Muscle layer of colon (tissue), 2 donors: ENCODE measurements around the gene COPZ2.
"Not testable (repeated sequence)": the region's sequence is repeated elsewhere in the genome, so short reads cannot be mapped to it uniquely, and the experiment has no call there.

Experiments
- H3K27ac ChIP-seq: one replicate; pipeline ENCODE4 v1.7.0; 2013; ENCODE audit warnings: low read depth, mild to moderate bottlenecking, low read length, moderate library complexity
- H3K27me3 ChIP-seq, 2 donors: one replicate each; pipeline ENCODE4 v1.7.0; 2013; ENCODE audit warnings: low read length in 2 of 2, mild to moderate bottlenecking in 2 of 2; ENCODE audit not compliant: insufficient read depth in 2 of 2, control insufficient read depth in 1 of 2
- H3K36me3 ChIP-seq: one replicate; pipeline ENCODE4 v1.7.0; 2013; ENCODE audit warnings: mild to moderate bottlenecking, low read length; ENCODE audit not compliant: insufficient read depth
- H3K4me1 ChIP-seq: one replicate; pipeline ENCODE4 v1.7.0; 2013; ENCODE audit warnings: mild to moderate bottlenecking, low read length; ENCODE audit not compliant: insufficient read depth
- H3K4me3 ChIP-seq, 2 donors: one replicate each; pipeline ENCODE4 v1.7.0; 2013; ENCODE audit warnings: low read length in 2 of 2, low read depth in 1 of 2, mild to moderate bottlenecking in 1 of 2, moderate library complexity in 1 of 2
- H3K9ac ChIP-seq: one replicate; pipeline ENCODE4 v1.7.0; 2013; ENCODE audit warnings: low read length
- H3K9me3 ChIP-seq: one replicate; pipeline ENCODE4 v1.7.0; 2013; ENCODE audit warnings: mild to moderate bottlenecking, low read length
- donor health status: abdominal sarcoma.
- donor health status: Adenocarcinoma of cecum.

COPZ2 gene

GRCh38 chr17:48046296-48046695 lies 8.7 kb upstream of the COPZ2 start:
- no peak overlapping the region for H3K4me3 ChIP-seq

DNA sequence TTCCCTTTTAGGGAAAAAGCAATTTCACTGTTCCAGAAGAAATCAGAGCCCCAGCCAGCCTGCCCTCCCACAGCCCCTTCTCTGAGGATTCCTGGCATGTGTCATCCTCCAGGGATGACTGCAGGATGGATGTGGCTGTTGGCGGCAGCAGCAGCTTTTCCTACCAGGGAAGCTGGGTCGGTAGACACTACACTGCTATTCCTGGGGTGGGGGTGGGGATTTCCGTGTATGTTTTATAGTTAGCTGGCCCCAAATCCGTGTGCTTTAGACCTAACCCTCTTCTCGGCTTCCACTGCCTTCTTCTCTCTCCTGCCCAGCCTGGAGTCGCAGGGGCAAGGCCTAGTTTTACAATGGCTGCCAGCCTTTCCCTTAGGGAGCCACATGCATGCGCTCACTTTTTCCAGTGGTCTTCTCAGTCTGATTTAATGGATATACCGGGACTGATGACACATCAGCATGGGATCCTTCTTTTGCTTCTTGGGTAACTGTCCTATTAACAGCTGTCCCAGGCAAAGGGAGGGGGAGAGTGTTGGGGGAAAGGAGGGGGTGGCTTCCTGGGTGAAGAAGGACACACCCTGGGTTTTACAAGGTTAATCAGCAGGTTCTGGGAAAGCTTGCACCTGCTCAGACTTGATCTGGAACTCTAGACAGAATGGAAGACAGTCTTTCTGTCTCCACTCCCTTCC lies 7.9 kb upstream of the COPZ2 start:
- Histone ChIP-seq H3K4me3 (no peak overlapping the region), H3K27me3 (no peaks in the 10 kb centered on the region), H3K4me1 (peaks cover 28% of the 10 kb centered on the region), H3K9me3 (no peaks in the 10 kb centered on the region), H3K9ac (no peak overlapping the region), H3K36me3 (no peaks in the 10 kb centered on the region), H3K27ac (no peak overlapping the region)

More at GRCh38 chr17:48046296-48046695, 8.7 kb upstream of the COPZ2 start:
- H3K9me3 ChIP-seq = no peaks in the 10 kb centered on the region
- H3K27me3 ChIP-seq = no peaks in the 10 kb centered on the region
- no peak overlapping the region for H3K27ac ChIP-seq
- H3K9ac ChIP-seq = no peak overlapping the region
- H3K4me1 ChIP-seq = peaks cover 36% of the 10 kb centered on the region
- peaks cover 8% of the 10 kb centered on the region for H3K36me3 ChIP-seq

DNA sequence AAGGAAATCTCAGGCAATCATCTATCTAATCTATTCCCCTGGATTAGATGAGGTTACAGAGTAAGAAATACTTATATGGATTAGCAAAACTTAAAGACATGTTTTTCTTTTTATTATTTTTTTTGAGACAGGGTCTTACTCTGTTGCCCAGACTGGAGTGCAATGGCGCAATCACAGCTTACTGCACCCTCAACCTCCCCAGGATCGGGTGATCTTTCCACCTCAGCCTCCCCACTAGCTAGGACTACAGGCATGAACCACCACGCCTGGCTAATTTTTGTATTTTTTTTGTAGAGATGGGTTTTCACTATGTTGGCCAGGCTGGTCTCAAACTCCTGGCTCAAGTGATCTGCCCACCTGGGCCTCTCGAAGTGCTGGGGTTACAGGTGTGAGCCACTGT lies 7.3 kb upstream of the COPZ2 start:
- Histone ChIP-seq H3K9ac (no peak overlapping the region), H3K36me3 (no peaks in the 10 kb centered on the region), H3K9me3 (no peaks in the 10 kb centered on the region), H3K4me1 (peaks cover 22% of the 10 kb centered on the region), H3K4me3 (no peak overlapping the region), H3K27me3 (no peaks in the 10 kb centered on the region), H3K27ac (no peak overlapping the region)

DNA sequence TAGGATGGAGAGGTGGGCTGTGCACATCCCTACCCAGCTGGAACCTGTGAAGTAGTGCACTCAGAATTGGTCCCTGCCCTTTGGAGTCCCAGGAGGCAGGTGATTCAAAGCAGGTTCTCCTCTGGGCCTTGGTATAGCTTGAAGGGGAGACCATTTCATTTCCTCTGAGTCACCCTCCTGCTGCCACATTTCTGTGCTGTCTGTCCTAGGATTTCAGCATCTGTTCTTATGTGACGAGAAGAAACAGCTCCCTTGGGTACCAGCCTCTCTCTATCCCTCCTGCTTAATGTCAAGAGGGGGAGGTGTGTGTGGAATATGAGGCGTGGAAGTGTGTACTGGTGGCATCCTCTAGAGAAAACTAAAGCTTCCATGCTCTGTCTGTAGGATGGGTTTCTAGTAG lies 5.6 kb upstream of the COPZ2 start:
- H3K36me3 ChIP-seq = no peaks in the 10 kb centered on the region
- H3K4me1 ChIP-seq = peaks cover 15% of the 10 kb centered on the region
- no peaks in the 10 kb centered on the region for H3K9me3 ChIP-seq
- H3K27me3 ChIP-seq = no peaks in the 10 kb centered on the region
- no peak overlapping the region for H3K9ac ChIP-seq
- no peak overlapping the region for H3K27ac ChIP-seq
- H3K4me3 ChIP-seq = no peak overlapping the region

DNA sequence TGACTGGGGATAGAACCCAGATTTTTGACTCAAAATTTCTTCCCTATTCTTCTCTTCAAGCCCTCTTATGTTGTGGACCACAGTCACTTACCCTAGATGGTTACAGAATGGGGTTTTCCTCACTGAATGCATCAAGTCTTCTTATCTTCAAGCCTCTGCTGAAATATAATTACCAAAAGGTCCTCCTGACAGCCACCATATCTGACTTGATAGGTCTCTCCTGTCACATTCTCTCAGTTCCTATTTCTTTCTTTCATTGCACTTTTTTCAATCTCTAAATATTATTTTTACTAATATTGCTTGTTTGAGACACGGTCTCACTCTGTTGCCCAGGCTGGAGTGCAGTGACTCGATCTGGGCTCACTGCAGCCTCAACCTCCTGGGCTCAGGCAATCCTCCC lies 1.1 kb upstream of the COPZ2 start:
- H3K27ac ChIP-seq = no peak overlapping the region
- no peak overlapping the region for H3K4me3 ChIP-seq
- peaks cover 14% of the 10 kb centered on the region for H3K4me1 ChIP-seq
- H3K36me3 ChIP-seq = peaks cover under 1% of the 10 kb centered on the region
- H3K9me3 ChIP-seq = no peaks in the 10 kb centered on the region
- no peaks in the 10 kb centered on the region for H3K27me3 ChIP-seq
- H3K9ac ChIP-seq = peak overlapping the region; percentile 39

DNA sequence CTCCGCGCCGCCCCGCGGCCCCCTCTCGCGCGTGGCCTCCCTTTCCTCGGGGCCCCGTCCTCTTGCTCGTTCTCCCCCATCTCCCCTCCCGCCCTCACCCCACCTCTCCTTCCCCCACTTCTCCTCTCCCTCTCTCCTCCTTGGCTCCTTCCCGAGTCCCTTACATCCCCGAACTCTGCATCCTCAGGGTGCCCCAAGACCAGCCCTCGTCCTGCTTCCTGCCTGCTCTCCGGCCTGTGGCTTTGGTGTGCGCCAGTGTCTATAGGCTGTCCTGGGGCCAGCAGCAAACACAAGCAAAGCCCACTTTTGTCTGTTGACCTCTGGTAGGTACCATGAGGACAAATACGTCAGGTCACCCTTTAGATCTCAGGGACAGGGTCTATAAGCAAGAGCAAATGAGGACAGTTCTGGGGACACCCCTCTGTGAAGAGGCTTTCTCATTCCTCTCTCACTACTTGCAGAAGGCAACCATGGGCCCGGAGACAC lies 284 bp upstream of the COPZ2 start:
- H3K9ac ChIP-seq = peak overlapping the region; percentile 39
- no peaks in the 10 kb centered on the region for H3K9me3 ChIP-seq
- H3K4me3 ChIP-seq = peak overlapping the region in 1 of 2 donors; percentile 41
- peak overlapping the region; percentile 35 for H3K27ac ChIP-seq
- peaks cover 5% of the 10 kb centered on the region for H3K36me3 ChIP-seq
- peaks cover 14% of the 10 kb centered on the region for H3K4me1 ChIP-seq
- H3K27me3 ChIP-seq = no peaks in the 10 kb centered on the region

DNA sequence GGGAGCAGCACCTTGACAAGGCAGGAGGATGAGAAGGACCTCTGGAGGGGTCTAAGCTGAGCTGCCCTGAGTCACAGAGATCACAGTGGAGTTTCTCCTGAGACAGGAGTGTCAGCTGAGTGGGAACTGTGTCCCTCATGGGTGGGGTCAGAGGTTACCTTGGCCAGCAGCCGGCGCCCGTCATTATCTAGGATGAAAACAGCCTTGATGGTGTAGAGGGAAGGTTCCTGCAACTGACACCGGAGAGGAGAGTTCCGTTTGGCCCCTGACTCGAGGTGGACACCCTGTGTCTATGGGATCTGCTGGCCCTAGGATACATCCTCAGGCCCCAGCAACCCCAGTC lies 933 bp downstream of the COPZ2 start:
- Histone ChIP-seq H3K36me3 (peaks cover 5% of the 10 kb centered on the region), H3K4me3 (peak overlapping the region; percentile 68 to 80), H3K27me3 (no peaks in the 10 kb centered on the region), H3K27ac (peak overlapping the region; percentile 82), H3K9me3 (no peaks in the 10 kb centered on the region), H3K4me1 (peaks cover 14% of the 10 kb centered on the region), H3K9ac (no peak overlapping the region)

DNA sequence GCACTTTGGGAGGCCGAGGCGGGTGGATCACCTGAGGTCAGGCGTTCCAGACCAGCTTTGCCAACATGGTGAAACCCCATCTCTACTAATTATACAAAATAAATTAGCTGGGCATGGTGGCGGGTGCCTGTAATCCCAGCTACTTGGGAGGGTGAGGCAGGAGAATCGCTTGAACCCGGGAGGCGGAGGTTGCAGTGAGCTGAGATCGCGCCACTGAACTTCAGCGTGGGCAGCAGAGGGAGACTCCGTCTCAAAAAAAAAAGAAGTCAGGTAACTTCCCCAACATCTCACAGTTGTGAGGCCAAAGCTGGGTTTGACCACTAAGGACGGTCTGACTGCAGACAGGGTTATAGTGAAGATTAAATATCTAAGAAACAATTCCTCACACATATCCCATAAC lies 2.9 kb downstream of the COPZ2 start:
- H3K9ac ChIP-seq, H3K9me3 ChIP-seq, H3K27me3 ChIP-seq, H3K4me3 ChIP-seq, H3K27ac ChIP-seq, H3K36me3 ChIP-seq: not testable (repeated sequence)
- H3K4me1 ChIP-seq = peaks cover 14% of the 10 kb centered on the region

DNA sequence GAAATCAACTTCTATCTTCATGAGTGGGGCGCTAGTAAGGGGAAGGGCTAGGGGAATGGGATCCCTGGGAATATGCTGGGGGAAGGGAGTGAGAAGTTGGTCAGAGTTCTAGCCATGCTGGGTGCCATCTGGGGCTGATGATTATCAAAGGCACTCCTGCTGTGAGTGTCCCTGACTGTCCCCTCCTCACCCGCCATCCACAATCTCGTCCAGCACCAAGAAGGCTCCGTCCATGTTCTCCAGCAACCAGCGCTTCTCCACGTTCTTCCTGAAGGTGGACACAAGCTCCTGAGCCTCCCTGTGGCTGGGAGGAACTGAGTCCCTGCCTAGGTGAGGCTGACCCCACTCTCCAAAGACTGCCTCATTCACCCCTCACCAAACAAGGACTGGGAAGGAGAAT lies 5.6 kb downstream of the COPZ2 start:
- Histone ChIP-seq H3K9me3 (no peaks in the 10 kb centered on the region), H3K36me3 (peaks cover 5% of the 10 kb centered on the region), H3K27me3 (no peaks in the 10 kb centered on the region), H3K4me1 (peaks cover 8% of the 10 kb centered on the region), H3K27ac (no peak overlapping the region), H3K4me3 (no peak overlapping the region), H3K9ac (no peak overlapping the region)

DNA sequence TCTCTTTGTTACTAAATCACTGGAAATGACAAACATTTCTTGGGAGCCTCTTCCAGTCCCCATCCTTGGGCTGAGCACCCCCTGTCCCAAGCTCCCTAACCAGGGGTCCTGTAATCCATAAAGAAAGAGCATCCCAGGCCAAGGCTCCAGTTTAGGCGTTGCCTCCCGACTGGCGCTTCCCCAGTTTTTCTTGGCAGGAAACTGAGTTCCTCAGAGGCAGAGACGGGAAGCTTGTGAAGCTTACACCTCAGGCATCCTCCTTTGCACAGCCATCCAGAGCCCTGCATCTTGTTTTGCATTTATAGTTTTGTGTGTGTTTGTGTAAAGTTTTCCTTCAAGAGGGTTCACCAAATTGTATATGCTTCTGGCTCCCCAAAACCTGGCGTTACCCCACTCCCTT lies 7.1 kb downstream of the COPZ2 start:
- Histone ChIP-seq H3K27ac (peak overlapping the region; percentile 10), H3K4me1 (peaks cover 15% of the 10 kb centered on the region), H3K27me3 (no peaks in the 10 kb centered on the region), H3K4me3 (no peak overlapping the region), H3K36me3 (peaks cover 5% of the 10 kb centered on the region), H3K9ac (no peak overlapping the region), H3K9me3 (no peaks in the 10 kb centered on the region)

DNA sequence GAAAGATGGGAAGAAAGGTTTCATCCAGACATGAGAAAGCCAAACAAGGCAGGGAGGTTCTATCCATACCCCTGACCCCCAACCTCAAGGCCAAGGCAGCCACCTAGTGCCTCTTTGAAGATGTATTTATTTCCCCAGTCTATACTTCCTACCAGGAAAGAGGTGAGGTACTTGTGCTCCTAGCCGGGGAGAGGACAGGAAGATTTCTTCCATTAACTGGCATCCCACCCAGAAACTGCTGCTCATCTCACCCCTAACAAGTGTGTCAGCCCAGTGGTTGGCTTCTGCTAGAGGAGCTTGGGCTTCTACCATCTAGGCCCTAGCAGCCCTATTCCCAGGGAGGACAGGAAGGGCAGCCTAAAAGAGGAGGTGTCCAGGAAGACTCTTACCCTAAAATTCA lies 8.9 kb downstream of the COPZ2 start:
- H3K36me3 ChIP-seq = peaks cover 5% of the 10 kb centered on the region
- no peak overlapping the region for H3K9ac ChIP-seq
- no peak overlapping the region for H3K27ac ChIP-seq
- peaks cover 26% of the 10 kb centered on the region for H3K4me1 ChIP-seq
- no peak overlapping the region for H3K4me3 ChIP-seq
- peaks cover 0 to 7% of the 10 kb centered on the region in 2 donors for H3K27me3 ChIP-seq
- no peaks in the 10 kb centered on the region for H3K9me3 ChIP-seq

GRCh38 chr17:48027322-48027981 lies 10.1 kb downstream of the COPZ2 start:
- peaks cover 32% of the 10 kb centered on the region for H3K4me1 ChIP-seq
- no peaks in the 10 kb centered on the region for H3K9me3 ChIP-seq
- H3K27me3 ChIP-seq = peaks cover 0 to 12% of the 10 kb centered on the region in 2 donors
- H3K36me3 ChIP-seq = no peaks in the 10 kb centered on the region
- H3K4me3 ChIP-seq = no peak overlapping the region
- H3K27ac ChIP-seq = no peak overlapping the region
- H3K9ac ChIP-seq = no peak overlapping the region
